Trophoblast cell (in vitro differentiated cells and primary cell): ENCODE results near the gene PDC.

Source experiments
- DNase-seq, 2 donors: peaks; one replicate each; pipeline ENCODE4 v3.0.0-alpha.2; 2016
- H2AFZ ChIP-seq: 2 replicates; pipeline ENCODE4 v1.6.1; 2013; ENCODE audit warnings: low read length, moderate library complexity, mild to moderate bottlenecking; ENCODE audit not compliant: insufficient read depth, poor library complexity
- H2AK5ac ChIP-seq: 2 replicates; pipeline ENCODE4 v1.6.1; 2013; ENCODE audit warnings: mild to moderate bottlenecking, low read length
- H2BK120ac ChIP-seq: 2 replicates; pipeline ENCODE4 v1.6.1; 2013; ENCODE audit warnings: low read length, mild to moderate bottlenecking, moderate library complexity; ENCODE audit not compliant: insufficient read depth, poor library complexity
- H2BK12ac ChIP-seq: 2 replicates; pipeline ENCODE4 v1.6.1; 2013; ENCODE audit warnings: mild to moderate bottlenecking, low read length, moderate library complexity
- H2BK5ac ChIP-seq: 2 replicates; pipeline ENCODE4 v1.6.1; 2013; ENCODE audit warnings: low read length, low read depth, moderate library complexity, mild to moderate bottlenecking; ENCODE audit not compliant: poor library complexity
- H3K14ac ChIP-seq: 2 replicates; pipeline ENCODE4 v1.6.1; 2013; ENCODE audit warnings: mild to moderate bottlenecking, low read length
- H3K18ac ChIP-seq: 2 replicates; pipeline ENCODE4 v1.6.1; 2013; ENCODE audit warnings: mild to moderate bottlenecking, low read length
- H3K23ac ChIP-seq: 2 replicates; pipeline ENCODE4 v1.6.1; 2013; ENCODE audit warnings: low read length
- H3K27ac ChIP-seq: 2 replicates; pipeline ENCODE4 v1.5.1; 2013; ENCODE audit warnings: low read depth, mild to moderate bottlenecking, inconsistent platforms, low read length, moderate library complexity
- H3K27me3 ChIP-seq: 2 replicates; pipeline ENCODE4 v1.6.1; 2013; ENCODE audit warnings: inconsistent platforms, mild to moderate bottlenecking, low read length, moderate library complexity; ENCODE audit not compliant: insufficient read depth
- H3K36me3 ChIP-seq, 2 experiments: 1 replicate in 1 of 2; 2 replicates in 1 of 2; pipeline ENCODE4 v1.6.1; 2013; ENCODE audit warnings: low read length in 2 of 2, mild to moderate bottlenecking in 2 of 2, moderate library complexity in 1 of 2; ENCODE audit not compliant: insufficient read depth in 2 of 2, control insufficient read depth in 1 of 2
- H3K4ac ChIP-seq: 2 replicates; pipeline ENCODE4 v1.6.1; 2013; ENCODE audit warnings: low read depth, mild to moderate bottlenecking, low read length, moderate library complexity
- H3K4me1 ChIP-seq, 2 experiments: 1 replicate in 1 of 2; 2 replicates in 1 of 2; pipeline ENCODE4 v1.6.1; 2013; ENCODE audit warnings: low read length in 2 of 2, mild to moderate bottlenecking in 2 of 2, moderate library complexity in 1 of 2; ENCODE audit not compliant: insufficient read depth in 2 of 2, control insufficient read depth in 1 of 2
- H3K4me2 ChIP-seq: 2 replicates; pipeline ENCODE4 v1.6.1; 2013; ENCODE audit warnings: inconsistent platforms, mild to moderate bottlenecking, low read length, moderate library complexity
- H3K4me3 ChIP-seq: 2 replicates; pipeline ENCODE4 v1.5.1; 2013; ENCODE audit warnings: mild to moderate bottlenecking, low read depth, low read length, inconsistent platforms
- H3K79me1 ChIP-seq: one replicate; pipeline ENCODE4 v1.6.1; 2013; ENCODE audit warnings: low read length
- H3K79me2 ChIP-seq: 2 replicates; pipeline ENCODE4 v1.6.1; 2013; ENCODE audit warnings: low read length, mild to moderate bottlenecking; ENCODE audit not compliant: control insufficient read depth, insufficient read depth, poor library complexity
- H3K9ac ChIP-seq: 2 replicates; pipeline ENCODE4 v1.6.1; 2013; ENCODE audit warnings: mild to moderate bottlenecking, low read length
- H3K9me3 ChIP-seq: 2 replicates; pipeline ENCODE4 v1.6.1; 2013; ENCODE audit warnings: low read depth, mild to moderate bottlenecking, control low read depth, inconsistent platforms, low read length; ENCODE audit not compliant: insufficient read depth
- H4K12ac ChIP-seq: 2 replicates; pipeline ENCODE4 v1.6.1; 2013; ENCODE audit warnings: low read depth, mild to moderate bottlenecking, low read length, moderate library complexity
- H4K8ac ChIP-seq: 2 replicates; pipeline ENCODE4 v1.6.1; 2013; ENCODE audit warnings: low read depth, mild to moderate bottlenecking, low read length, moderate library complexity
- H4K91ac ChIP-seq: one replicate; pipeline ENCODE4 v1.6.1; 2013; ENCODE audit warnings: low read depth, mild to moderate bottlenecking, low read length, moderate library complexity
- WGBS: extraction: QIAGEN DNeasy Blood & Tissue Kit; methylation state at CpG from one replicate; pipeline ENCODE4 v1.1.7; 2013; ENCODE audit warnings: missing lambda C conversion rate; ENCODE audit not compliant: insufficient read length, insufficient coverage; ENCODE audit errors: extremely low coverage; 5-methylcytosine and 5-hydroxymethylcytosine counted together

PDC gene

DNA sequence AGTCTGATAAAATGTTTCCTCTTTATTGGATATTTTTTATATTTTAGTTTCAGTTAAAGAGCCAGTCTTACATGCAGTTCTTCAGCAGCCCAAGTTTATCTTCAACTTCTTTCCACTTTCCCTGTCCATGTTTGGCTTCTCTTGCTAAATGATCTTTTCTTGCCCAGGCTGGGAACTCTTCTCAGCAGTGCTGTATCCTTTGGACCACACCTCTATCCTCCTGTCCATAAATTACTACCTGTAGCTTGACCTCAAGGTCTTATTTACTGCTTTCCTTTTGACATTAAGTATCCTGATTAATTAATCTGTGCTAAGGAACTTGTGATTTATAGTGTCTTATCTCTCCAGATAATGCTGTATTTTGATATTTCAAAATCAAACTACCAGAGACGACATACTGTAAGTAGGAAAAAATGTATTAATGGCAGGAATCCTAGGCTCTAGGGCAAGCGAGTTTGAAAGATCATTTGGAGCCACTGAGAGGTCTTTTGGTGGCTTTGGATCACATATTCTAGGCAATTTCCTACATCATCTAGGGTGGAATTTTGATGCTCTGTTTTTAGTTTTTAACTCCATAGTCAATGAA lies 20.5 kb upstream of the PDC start:
- Histone ChIP-seq H4K8ac (no peak overlapping the region), H3K36me3 (no peaks in the 10 kb centered on the region), H3K79me2 (no peaks in the 10 kb centered on the region), H4K12ac (no peak overlapping the region), H3K23ac (no peak overlapping the region), H3K27me3 (no peaks in the 10 kb centered on the region), H2BK120ac (no peak overlapping the region), H3K4ac (no peak overlapping the region), H3K4me2 (no peak overlapping the region), H3K9ac (no peak overlapping the region), H3K4me3 (no peak overlapping the region), H2AFZ (no peak overlapping the region), H2BK12ac (peak overlapping the region; percentile 71), H2BK5ac (no peak overlapping the region), H2AK5ac (no peak overlapping the region), H3K14ac (no peak overlapping the region), H3K18ac (no peak overlapping the region), H3K27ac (no peak overlapping the region), H3K9me3 (no peaks in the 10 kb centered on the region), H3K79me1 (no peaks in the 10 kb centered on the region), H3K4me1 (no peaks in the 10 kb centered on the region), H4K91ac (no peak overlapping the region)
- no peak for DNase-seq
- no CpG with 5 or more reads among the region's 2 CpGs for WGBS

DNA sequence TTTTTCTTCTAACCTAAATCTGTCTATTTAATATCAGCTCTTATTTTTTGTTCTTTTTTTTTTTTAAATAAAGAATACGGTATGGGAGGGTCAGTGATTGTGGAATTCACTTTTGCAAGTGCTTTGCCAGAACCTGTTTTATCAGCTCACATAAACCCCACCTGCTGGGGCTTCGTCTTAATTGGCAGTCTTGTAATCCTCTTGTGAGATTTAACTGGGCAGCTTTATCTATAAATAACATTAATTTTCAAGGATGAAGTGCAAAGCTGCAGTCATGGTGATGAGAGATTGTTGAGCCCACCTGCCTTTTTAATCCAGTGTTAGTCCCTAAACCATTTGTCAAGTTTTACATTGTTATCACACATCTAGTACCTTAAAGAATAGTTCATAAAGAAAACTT lies 18.2 kb upstream of the PDC start:
- Histone ChIP-seq H3K9ac (no peak overlapping the region), H3K27me3 (no peaks in the 10 kb centered on the region), H3K4ac (no peak overlapping the region), H3K4me1 (peaks cover 3% of the 10 kb centered on the region in 2 experiments), H3K18ac (no peak overlapping the region), H2AFZ (no peak overlapping the region), H3K14ac (no peak overlapping the region), H2BK5ac (no peak overlapping the region), H4K12ac (no peak overlapping the region), H3K4me3 (no peak overlapping the region), H3K9me3 (peaks cover 2% of the 10 kb centered on the region), H3K79me2 (no peaks in the 10 kb centered on the region), H3K23ac (no peak overlapping the region), H3K79me1 (peaks cover 3% of the 10 kb centered on the region), H3K4me2 (no peak overlapping the region), H2BK12ac (no peak overlapping the region), H3K27ac (no peak overlapping the region), H2BK120ac (no peak overlapping the region), H4K91ac (no peak overlapping the region), H4K8ac (no peak overlapping the region), H3K36me3 (no peaks in the 10 kb centered on the region), H2AK5ac (no peak overlapping the region)
- WGBS, result no CpG with 5 or more reads among the region's 2 CpGs
- no peak for DNase-seq

GRCh38 chr1:186476264-186477040 lies 15.5 kb upstream of the PDC start:
- no peak overlapping the region for H3K23ac ChIP-seq
- peaks cover 2% of the 10 kb centered on the region for H3K9me3 ChIP-seq
- peaks cover 3 to 5% of the 10 kb centered on the region in 2 experiments for H3K4me1 ChIP-seq
- H3K36me3 ChIP-seq, result no peaks in the 10 kb centered on the region
- H2BK12ac ChIP-seq, result no peak overlapping the region
- no peak overlapping the region for H3K9ac ChIP-seq
- no peak overlapping the region for H2AK5ac ChIP-seq
- H4K8ac ChIP-seq, result no peak overlapping the region
- H3K18ac ChIP-seq, result no peak overlapping the region
- no peaks in the 10 kb centered on the region for H3K27me3 ChIP-seq
- no peak overlapping the region for H3K4me3 ChIP-seq
- no peak overlapping the region for H3K4me2 ChIP-seq
- H2BK5ac ChIP-seq, result no peak overlapping the region
- no peak overlapping the region for H2BK120ac ChIP-seq
- H4K91ac ChIP-seq, result no peak overlapping the region
- H3K79me1 ChIP-seq, result peaks cover 9% of the 10 kb centered on the region
- no peaks in the 10 kb centered on the region for H3K79me2 ChIP-seq
- no peak overlapping the region for H3K4ac ChIP-seq
- no peak overlapping the region for H2AFZ ChIP-seq
- DNase-seq, result peak in 1 of 2 donors; percentile 44
- WGBS, result no CpG with 5 or more reads among the region's 5 CpGs
- no peak overlapping the region for H3K14ac ChIP-seq
- H4K12ac ChIP-seq, result no peak overlapping the region
- H3K27ac ChIP-seq, result peak overlapping the region; percentile 26

GRCh38 chr1:186474208-186474607 lies 13.3 kb upstream of the PDC start:
- H3K4me1 ChIP-seq, result peaks cover 3 to 5% of the 10 kb centered on the region in 2 experiments
- no peak overlapping the region for H2BK120ac ChIP-seq
- H3K4me2 ChIP-seq, result no peak overlapping the region
- no peak overlapping the region for H4K91ac ChIP-seq
- no peaks in the 10 kb centered on the region for H3K79me2 ChIP-seq
- H3K27me3 ChIP-seq, result no peaks in the 10 kb centered on the region
- no peak overlapping the region for H3K18ac ChIP-seq
- H3K4ac ChIP-seq, result no peak overlapping the region
- H4K12ac ChIP-seq, result no peak overlapping the region
- H3K23ac ChIP-seq, result no peak overlapping the region
- H3K4me3 ChIP-seq, result no peak overlapping the region
- H3K9me3 ChIP-seq, result peaks cover 2% of the 10 kb centered on the region
- no peak overlapping the region for H3K9ac ChIP-seq
- no peak overlapping the region for H4K8ac ChIP-seq
- no peak overlapping the region for H3K14ac ChIP-seq
- H3K79me1 ChIP-seq, result peaks cover 9% of the 10 kb centered on the region
- no peak overlapping the region for H2AK5ac ChIP-seq
- peak; percentile 87 to 94 for DNase-seq
- no peak overlapping the region for H3K27ac ChIP-seq
- no CpG with 5 or more reads among the region's 2 CpGs for WGBS
- no peak overlapping the region for H2BK5ac ChIP-seq
- H2AFZ ChIP-seq, result no peak overlapping the region
- no peak overlapping the region for H2BK12ac ChIP-seq
- no peaks in the 10 kb centered on the region for H3K36me3 ChIP-seq
